Measurements from ENCODE around the gene LAMA2.

The LAMA2 gene

DNA sequence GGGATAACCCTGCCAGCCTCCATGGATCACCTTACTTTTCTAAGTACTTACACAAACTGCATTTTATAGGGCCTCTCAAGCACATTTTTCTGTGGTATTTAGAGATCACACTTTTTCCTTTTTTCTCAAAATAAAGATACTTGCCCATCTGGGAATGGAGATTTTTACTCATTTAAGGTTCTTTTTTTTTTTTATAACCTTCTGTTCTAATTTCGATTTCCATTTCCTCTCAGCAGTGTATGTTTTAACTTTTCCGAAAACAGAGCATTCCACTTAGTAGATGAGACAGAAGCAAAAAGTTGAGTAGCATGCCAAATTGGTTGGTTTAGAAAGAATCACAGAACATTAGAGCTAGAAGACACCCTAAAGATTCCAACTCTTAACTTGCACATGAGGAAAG, 612.7 kb downstream of the LAMA2 start:
- no peak for DNase-seq (ENCODE audit: low spot score)
- TF ChIP-seq, protein P1, sequence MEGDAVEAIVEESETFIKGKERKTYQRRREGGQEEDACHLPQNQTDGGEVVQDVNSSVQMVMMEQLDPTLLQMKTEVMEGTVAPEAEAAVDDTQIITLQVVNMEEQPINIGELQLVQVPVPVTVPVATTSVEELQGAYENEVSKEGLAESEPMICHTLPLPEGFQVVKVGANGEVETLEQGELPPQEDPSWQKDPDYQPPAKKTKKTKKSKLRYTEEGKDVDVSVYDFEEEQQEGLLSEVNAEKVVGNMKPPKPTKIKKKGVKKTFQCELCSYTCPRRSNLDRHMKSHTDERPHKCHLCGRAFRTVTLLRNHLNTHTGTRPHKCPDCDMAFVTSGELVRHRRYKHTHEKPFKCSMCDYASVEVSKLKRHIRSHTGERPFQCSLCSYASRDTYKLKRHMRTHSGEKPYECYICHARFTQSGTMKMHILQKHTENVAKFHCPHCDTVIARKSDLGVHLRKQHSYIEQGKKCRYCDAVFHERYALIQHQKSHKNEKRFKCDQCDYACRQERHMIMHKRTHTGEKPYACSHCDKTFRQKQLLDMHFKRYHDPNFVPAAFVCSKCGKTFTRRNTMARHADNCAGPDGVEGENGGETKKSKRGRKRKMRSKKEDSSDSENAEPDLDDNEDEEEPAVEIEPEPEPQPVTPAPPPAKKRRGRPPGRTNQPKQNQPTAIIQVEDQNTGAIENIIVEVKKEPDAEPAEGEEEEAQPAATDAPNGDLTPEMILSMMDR (IDR thresholded peaks at IDR 0.05; ENCODE audit: extremely low read depth, missing control alignments): no peak

DNA sequence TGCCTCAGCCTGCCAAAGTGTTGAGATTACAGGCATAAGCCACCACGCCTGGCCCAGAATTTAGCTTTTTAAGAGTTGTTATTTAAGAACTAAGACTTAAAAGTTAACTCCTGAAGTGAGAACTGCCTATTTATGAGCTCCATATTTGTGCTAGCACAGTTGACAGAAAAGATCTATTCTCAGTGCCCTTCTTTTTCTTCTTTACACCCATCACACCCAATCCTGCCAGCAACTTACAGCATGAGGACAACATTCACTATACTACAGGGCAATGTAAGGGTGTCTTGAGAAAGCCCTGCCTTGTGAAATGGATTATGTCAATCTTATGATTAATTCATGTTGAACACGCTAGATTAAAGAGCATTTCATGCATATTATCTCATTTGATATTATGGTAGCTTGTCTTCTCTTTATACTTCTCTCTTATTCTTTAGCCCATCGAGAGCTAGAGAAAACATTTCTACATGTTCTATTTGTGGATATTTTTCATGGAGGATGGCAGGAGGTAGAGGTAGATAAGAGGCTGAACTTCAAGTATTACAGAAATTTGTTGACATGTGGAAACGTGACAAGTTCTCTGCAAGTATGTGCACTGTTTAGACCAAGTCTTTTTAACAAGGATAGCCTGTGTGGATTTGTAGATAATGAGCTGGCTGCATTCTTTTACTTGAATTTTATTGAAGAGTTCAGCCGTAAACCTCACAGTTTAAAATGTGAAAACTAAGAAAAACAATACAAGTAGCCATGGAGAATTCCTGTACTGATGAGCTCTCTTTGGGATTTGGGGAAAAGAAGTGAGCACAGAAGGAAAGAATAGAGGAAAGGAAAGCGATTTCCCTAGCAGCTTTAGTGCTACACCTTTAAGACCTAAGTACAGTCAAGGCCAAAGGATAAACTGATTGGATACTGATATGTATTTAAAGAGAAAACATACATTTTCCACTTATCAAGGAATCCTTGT, 614.8 kb downstream of the LAMA2 start:
- no peak for DNase-seq (ENCODE audit: low spot score)
- TF ChIP-seq, protein P1 (IDR thresholded peaks at IDR 0.05; ENCODE audit: extremely low read depth, missing control alignments): no peak

DNA sequence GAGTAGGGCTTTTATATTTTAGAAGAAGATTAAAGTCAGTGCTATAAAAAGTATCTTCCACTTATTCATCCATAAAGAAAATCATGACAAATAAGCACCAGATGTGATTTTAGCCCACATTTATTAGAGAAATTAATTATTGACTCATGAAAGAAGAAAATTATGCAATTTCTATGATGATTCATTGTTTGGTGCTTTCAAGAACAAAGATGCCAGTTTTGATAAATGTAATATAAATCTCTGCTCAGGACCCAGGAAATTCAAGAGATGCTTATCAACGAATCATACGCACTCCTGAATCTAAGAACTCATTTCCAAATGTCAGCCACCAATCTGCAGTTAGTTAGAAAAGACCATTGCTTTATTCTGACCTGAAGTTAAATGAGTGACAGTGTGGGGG, 615.6 kb downstream of the LAMA2 start:
- DNase-seq (ENCODE audit: low spot score): no peak
- TF ChIP-seq, protein P1 (IDR thresholded peaks at IDR 0.05; ENCODE audit: extremely low read depth, missing control alignments): no peak

DNA sequence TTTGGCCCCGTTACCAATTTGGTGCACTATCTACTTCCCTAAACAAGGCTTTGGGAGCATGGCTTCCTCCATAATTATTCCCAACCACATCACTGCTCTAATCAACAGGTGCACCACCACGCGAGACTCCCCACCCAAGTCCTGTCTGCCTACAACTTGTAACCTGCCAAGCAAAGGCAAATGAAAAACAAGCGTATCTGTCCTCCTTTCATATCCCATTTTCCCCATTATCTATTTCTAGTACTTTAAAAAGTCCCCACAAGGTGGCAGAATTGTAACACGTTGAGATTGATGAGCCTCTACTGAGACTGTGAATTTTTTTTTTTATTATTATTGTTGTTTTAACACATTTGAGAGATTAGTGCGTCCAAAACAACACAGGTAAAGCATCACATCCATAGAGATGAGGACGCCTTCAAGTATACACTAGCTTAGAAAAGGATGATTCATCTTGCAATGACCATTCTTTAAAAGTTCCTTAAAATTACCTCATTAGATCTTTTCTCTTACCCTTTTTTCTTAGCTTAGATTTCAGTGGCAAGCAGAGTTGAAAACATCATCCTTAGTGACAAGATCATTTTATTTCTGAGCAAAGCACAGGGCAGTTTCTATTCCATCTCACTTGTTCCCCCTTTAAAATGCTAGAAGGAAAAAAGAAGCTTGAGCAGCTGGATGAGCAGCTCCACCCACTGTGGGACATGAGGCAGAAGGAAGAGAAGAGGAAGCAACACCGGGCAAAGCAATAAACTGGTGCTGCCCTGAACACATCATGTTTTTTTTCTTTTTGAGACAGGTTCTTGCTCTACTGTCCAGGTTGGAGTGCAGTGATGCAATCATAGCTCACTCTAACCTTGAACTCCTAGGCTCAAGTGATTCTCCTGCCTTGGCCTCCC, 616.3 kb downstream of the LAMA2 start:
- peak; percentile 31 for DNase-seq (ENCODE audit: low spot score)
- TF ChIP-seq, protein P1 (IDR thresholded peaks at IDR 0.05; ENCODE audit: extremely low read depth, missing control alignments): no peak

DNA sequence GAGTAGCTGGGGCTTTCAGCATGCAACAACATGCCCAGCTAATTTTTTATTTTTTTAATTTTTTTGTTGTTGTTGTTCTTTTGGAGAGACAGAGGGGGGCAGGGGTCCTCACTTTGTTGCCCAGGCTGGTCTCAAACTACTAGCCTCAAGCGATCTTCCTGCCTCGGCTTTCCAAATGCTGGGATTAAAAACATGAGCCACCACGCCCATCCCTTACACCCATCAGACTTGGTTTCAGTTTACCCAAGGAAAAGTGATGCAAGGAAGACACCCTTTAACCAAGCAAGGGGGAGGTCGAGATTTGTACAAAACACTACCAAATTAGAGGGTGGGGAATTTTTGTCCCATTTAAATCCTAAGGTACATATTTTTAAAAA, 616.9 kb downstream of the LAMA2 start:
- DNase-seq (ENCODE audit: low spot score): no peak
- TF ChIP-seq, protein P1 (IDR thresholded peaks at IDR 0.05; ENCODE audit: extremely low read depth, missing control alignments): no peak

DNA sequence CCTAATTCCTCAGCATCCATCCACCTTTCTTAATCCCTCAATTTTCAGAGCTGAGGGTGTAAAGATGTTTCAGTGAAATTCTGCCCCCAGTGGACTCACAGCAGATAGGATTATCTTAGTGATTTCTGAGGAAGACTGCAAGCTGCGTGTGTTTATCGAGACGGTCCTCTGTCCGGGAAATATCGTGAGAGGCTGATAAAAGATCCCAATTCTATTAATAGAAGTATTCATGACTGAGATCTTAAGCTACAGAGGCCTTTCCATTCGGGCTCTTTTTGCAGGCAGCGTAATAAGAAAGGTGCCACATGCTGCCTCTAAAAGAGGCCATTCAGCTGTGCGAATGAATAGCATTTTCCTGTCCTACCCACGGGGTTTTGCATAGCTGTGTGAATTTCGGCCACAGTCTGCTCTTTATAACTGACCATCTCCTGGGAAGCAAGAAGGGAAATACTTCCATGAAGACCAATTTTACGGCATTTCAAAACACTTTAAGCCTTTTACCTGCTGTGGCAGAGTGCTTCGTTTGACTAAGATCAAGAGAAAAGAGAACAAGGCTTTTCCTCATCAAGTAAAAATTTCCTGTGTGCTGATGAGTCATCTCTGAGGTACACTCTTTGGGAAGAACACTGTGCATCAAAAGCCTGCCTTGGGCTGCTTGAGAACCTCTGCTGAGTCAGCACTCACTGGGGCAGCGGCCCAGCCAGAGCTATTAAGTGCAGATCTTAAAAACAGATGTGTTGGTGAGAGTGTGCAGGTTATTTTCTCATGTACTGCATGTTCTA, 618.2 kb downstream of the LAMA2 start:
- no peak for DNase-seq (ENCODE audit: low spot score)
- TF ChIP-seq, protein P1 (IDR thresholded peaks at IDR 0.05; ENCODE audit: extremely low read depth, missing control alignments): no peak
